Body of pancreas (tissue), 4 donors: Measurements from ENCODE around the gene CUTA. TPM values are rescaled to one million over a fixed set of nuclear protein-coding genes. Genes with fewer than 3 reads are reported as not detected.
"Not testable (repeated sequence)": the region's sequence is repeated elsewhere in the genome, so short reads cannot be mapped to it uniquely, and the experiment has no call there.

ENCODE experiments used
- ATAC-seq: fragments of 150-250 bp; one replicate; pipeline ENCODE4 v1.9.1; 2016
- DNase-seq, 4 donors: peaks; one replicate each; pipeline ENCODE4 v3.0.0-alpha.2; 2019
- H3K27ac ChIP-seq, 4 donors: fragments of 200-600 bp; sonication (generic); 1 replicate in 3 of 4; 2 replicates in 1 of 4; pipeline versions ENCODE4 v1.5.1 to v1.6.1; 2016 to 2019; ENCODE audit warnings: mild to moderate bottlenecking in 1 of 4, mixed read lengths in 1 of 4, moderate library complexity in 1 of 4
- H3K27me3 ChIP-seq, 2 donors: fragments of 200-600 bp; sonication (generic); one replicate each; pipeline ENCODE4 v1.6.0; 2016; ENCODE audit warnings: mild to moderate bottlenecking in 1 of 2
- H3K36me3 ChIP-seq, 2 donors: fragments of 200-600 bp; sonication (generic); replicated peaks in 1 of 2; 2 replicates each; pipeline ENCODE4 v1.5.1; 2016; ENCODE audit warnings: low read depth in 2 of 2; ENCODE audit not compliant: insufficient read depth in 1 of 2
- H3K4me1 ChIP-seq: fragments of 200-600 bp; sonication (generic); one replicate; pipeline ENCODE4 v1.6.0; 2016
- H3K4me3 ChIP-seq, 2 donors: fragments of 200-600 bp; sonication (generic); 1 replicate in 1 of 2; 2 replicates in 1 of 2; pipeline ENCODE4 v1.5.1; 2016 to 2019
- H3K9me3 ChIP-seq, 3 donors: fragments of 200-600 bp; sonication (generic); 1 replicate in 2 of 3; 2 replicates in 1 of 3; pipeline ENCODE4 v1.5.1; 2016
- POLR2A ChIP-seq, 3 donors: fragments of 450-650 bp; IDR thresholded peaks; one replicate each; pipeline ENCODE4 v1.6.1; 2016; ENCODE audit warnings: antibody characterized with exemption in 3 of 3, mild to moderate bottlenecking in 2 of 3
- WGBS, 2 donors: methylation state at CpG; one replicate each; pipeline ENCODE4 v1.1.5; 2017; 5-methylcytosine and 5-hydroxymethylcytosine counted together
- intact Hi-C: fragments of 100-400 bp; cut with DNase I; formaldehyde crosslinking; loops from one replicate; pipeline ENCODE4 v1.15.1; 2023
- total RNA-seq, 2 donors: library from RNA; depleted of rRNA; stranded (reverse); fragments of >200 nt; gene quantifications; one replicate each; pipeline ENCODE4 v1.1.0, GENCODE V29; 2016
- TF ChIP-seq, protein P1 (sequence below), 7 experiments: fragments of 450-650 bp in 4 of 7; fragments of 200-600 bp in 3 of 7; sonication (generic) in 3 of 7; IDR thresholded peaks; one replicate each; pipeline ENCODE4 v1.5.1; 2016 to 2019; ENCODE audit warnings: antibody characterized with exemption in 7 of 7

CUTA gene
- total RNA-seq, 2 donors from 2014 or later: 87.7 to 126 TPM

DNA sequence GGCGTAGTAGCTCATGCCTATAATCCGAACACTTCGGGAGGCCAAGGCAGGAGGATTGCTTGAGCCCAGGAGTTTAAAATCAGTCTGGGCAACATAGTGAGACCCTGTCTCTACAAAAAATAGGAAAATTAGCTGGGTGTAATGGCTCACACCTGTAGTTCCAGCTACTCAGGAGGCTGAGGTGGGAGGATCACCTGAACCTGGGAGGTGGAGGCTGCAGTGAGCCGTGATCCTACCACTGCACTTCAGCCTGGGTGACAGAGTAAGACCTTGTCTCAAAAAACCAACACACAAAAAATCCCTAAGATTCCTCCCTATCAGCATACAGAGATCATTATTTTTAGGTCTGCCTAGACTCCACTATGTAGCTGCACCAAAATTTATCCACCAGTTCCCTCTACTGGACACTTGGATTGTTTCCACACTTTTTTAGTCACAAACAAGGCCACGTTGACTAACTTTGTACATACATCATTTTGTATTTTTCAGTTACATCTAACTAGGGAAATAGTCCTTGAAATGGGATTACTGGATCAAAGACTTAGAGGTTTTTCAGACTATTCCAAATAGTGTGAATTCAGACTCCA is 10.7 kb downstream of the CUTA start:
- H3K4me1 ChIP-seq: peaks cover 10% of the 10 kb centered on the region
- no peak overlapping the region for H3K27ac ChIP-seq
- no peaks in the 10 kb centered on the region for H3K36me3 ChIP-seq
- no peak for TF ChIP-seq POLR2A (IDR thresholded peaks at IDR 0.05)
- TF ChIP-seq, protein P1, sequence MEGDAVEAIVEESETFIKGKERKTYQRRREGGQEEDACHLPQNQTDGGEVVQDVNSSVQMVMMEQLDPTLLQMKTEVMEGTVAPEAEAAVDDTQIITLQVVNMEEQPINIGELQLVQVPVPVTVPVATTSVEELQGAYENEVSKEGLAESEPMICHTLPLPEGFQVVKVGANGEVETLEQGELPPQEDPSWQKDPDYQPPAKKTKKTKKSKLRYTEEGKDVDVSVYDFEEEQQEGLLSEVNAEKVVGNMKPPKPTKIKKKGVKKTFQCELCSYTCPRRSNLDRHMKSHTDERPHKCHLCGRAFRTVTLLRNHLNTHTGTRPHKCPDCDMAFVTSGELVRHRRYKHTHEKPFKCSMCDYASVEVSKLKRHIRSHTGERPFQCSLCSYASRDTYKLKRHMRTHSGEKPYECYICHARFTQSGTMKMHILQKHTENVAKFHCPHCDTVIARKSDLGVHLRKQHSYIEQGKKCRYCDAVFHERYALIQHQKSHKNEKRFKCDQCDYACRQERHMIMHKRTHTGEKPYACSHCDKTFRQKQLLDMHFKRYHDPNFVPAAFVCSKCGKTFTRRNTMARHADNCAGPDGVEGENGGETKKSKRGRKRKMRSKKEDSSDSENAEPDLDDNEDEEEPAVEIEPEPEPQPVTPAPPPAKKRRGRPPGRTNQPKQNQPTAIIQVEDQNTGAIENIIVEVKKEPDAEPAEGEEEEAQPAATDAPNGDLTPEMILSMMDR (IDR thresholded peaks at IDR 0.05): peak in 2 of 7 experiments; percentile 11 to 12
- DNase-seq (no peak), ATAC-seq (no peak)
- no peak overlapping the region for H3K4me3 ChIP-seq
- 80 to 85% methylated on average over 5 of the region's 5 CpGs for WGBS, 2 donors
- no peaks in the 10 kb centered on the region for H3K27me3 ChIP-seq
- H3K9me3 ChIP-seq: no peaks in the 10 kb centered on the region
- intact Hi-C loops: no loop called here

DNA sequence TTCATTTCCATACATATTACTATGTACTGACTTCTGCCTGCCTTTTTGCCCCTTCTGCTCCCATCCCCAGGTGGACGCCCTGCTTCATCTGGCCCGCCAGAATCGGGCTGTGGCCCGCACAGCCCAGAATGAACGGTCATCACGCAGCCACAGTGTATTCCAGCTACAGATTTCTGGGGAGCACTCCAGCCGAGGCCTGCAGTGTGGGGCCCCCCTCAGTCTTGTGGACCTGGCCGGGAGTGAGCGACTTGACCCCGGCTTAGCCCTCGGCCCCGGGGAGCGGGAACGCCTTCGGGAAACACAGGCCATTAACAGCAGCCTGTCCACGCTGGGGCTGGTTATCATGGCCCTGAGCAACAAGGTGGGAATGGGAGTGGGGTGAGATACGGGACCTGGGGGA is 11.8 kb downstream of the CUTA start:
- DNase-seq: no peak
- intact Hi-C loops: no loop called here
- Histone ChIP-seq H3K4me3 (no peak overlapping the region), H3K9me3 (no peaks in the 10 kb centered on the region), H3K4me1 (no peaks in the 10 kb centered on the region), H3K27me3 (no peaks in the 10 kb centered on the region), H3K27ac (no peak overlapping the region), H3K36me3 (no peaks in the 10 kb centered on the region)
- WGBS, 2 donors: 90 to 91% methylated on average over 5 to 17 of the region's 17 CpGs
- no peak for TF ChIP-seq POLR2A (IDR thresholded peaks at IDR 0.05)
- TF ChIP-seq, protein P1 (IDR thresholded peaks at IDR 0.05): no peak
- no peak for ATAC-seq

DNA sequence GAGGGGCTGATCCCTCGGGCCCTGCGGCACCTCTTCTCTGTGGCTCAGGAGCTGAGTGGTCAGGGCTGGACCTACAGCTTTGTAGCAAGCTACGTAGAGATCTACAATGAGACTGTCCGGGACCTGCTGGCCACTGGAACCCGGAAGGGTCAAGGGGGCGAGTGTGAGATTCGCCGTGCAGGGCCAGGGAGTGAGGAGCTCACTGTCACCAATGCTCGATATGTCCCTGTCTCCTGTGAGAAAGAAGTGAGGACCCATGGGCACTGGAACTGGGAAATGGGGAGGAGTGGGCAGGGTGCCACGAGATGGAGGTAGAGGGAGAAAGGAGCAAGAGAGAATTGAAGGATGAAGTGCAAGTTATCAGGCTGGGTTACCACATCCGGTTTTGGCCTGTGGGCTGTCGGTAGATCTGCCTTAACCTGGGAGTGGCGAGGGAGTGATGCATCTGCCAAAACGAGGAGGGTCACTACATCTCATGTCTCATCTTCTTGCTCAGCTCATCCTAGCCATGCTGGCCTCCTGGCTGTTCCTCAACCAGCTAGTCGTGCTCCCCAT is 12.4 kb downstream of the CUTA start:
- TF ChIP-seq, protein P1 (IDR thresholded peaks at IDR 0.05): no peak
- TF ChIP-seq POLR2A (IDR thresholded peaks at IDR 0.05): no peak
- intact Hi-C loops: no loop called here
- H3K4me3 ChIP-seq: no peak overlapping the region
- WGBS, 2 donors: 89 to 90% methylated on average over 15 of the region's 15 CpGs
- H3K27me3 ChIP-seq: no peaks in the 10 kb centered on the region
- DNase-seq: no peak
- ATAC-seq: no peak
- H3K27ac ChIP-seq: no peak overlapping the region
- no peaks in the 10 kb centered on the region for H3K36me3 ChIP-seq
- no peaks in the 10 kb centered on the region for H3K9me3 ChIP-seq
- H3K4me1 ChIP-seq: no peaks in the 10 kb centered on the region

DNA sequence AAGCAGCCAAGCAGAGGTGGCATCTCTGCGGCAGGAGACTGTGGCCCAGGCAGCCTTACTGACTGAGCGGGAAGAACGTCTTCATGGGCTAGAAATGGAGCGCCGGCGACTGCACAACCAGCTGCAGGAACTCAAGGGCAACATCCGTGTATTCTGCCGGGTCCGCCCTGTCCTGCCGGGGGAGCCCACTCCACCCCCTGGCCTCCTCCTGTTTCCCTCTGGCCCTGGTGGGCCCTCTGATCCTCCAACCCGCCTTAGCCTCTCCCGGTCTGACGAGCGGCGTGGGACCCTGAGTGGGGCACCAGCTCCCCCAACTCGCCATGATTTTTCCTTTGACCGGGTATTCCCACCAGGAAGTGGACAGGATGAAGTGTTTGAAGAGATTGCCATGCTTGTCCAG is 13.0 kb downstream of the CUTA start:
- H3K4me3 ChIP-seq: no peak overlapping the region
- H3K36me3 ChIP-seq: no peaks in the 10 kb centered on the region
- no peak overlapping the region for H3K27ac ChIP-seq
- WGBS, 2 donors: 92 to 94% methylated on average over 15 to 17 of the region's 17 CpGs
- DNase-seq (no peak), ATAC-seq (no peak)
- H3K27me3 ChIP-seq: no peaks in the 10 kb centered on the region
- no peaks in the 10 kb centered on the region for H3K9me3 ChIP-seq
- intact Hi-C loops: no loop called here
- no peaks in the 10 kb centered on the region for H3K4me1 ChIP-seq
- TF ChIP-seq POLR2A (IDR thresholded peaks at IDR 0.05): no peak

DNA sequence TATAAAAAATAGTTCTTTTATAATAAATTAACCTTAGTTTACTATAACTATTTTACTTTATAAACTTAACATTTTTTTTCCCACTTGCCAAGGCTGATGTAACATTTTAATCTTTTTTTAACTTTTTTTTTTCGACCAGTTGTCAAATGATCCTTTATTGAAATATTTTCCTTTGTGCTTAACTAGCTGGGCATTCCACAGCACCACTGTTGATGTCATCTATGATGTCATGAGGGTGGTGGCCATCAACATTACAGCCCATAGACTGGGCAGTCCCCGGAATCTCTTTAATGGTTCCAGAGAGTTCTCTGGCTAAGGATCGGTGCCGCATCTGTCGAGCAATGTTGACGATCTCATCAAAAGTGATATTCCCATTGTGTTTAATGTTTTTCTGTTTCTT is 18.0 kb downstream of the CUTA start:
- DNase-seq, H3K9me3 ChIP-seq, intact Hi-C loops, H3K27me3 ChIP-seq, ATAC-seq, H3K36me3 ChIP-seq, H3K27ac ChIP-seq, H3K4me1 ChIP-seq, H3K4me3 ChIP-seq: not testable (repeated sequence)
- WGBS, 2 donors: 90 to 95% methylated on average over 6 of the region's 6 CpGs

DNA sequence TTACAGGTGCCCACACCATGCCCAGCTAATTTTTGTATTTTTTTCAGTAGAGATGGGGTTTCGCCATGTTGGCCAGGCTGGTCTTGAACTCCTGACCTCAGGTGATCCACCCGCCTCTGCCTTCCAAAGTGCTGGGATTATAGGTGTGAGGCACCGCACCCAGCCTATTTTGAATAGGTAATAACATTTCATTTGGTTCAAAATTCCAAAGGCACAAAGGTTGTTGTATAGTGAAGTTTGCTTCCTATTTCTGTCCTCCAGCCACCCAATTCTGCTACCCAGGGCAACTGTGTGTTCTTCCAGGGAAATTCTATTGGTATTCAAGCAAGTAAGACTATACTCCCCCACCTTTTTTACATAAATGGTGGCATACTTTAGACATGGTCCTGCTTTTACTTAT is 19.3 kb downstream of the CUTA start:
- H3K4me3 ChIP-seq, ATAC-seq, intact Hi-C loops, H3K27me3 ChIP-seq, H3K4me1 ChIP-seq, H3K9me3 ChIP-seq, H3K27ac ChIP-seq, DNase-seq, H3K36me3 ChIP-seq: not testable (repeated sequence)
- WGBS, 2 donors: 91% methylated on average over 3 of the region's 3 CpGs
